PFSK-1 (cell line): ENCODE data around the gene ATP5F1D.

Source experiments
- FOXP2 ChIP-seq: optimal IDR thresholded peaks from 2 replicates; pipeline ENCODE3; 2011; ENCODE audit warnings: borderline replicate concordance, control low read depth, inconsistent platforms; ENCODE audit not compliant: insufficient read depth; ENCODE audit errors: extremely low read length, extremely low read depth
- POLR2AphosphoS5 ChIP-seq: IDR thresholded peaks from 2 replicates; pipeline ENCODE4 v1.6.1; 2012; ENCODE audit warnings: low read depth, mild to moderate bottlenecking, control low read depth, low read length, moderate library complexity
- SIN3A ChIP-seq: IDR thresholded peaks from 2 replicates; pipeline ENCODE4 v1.6.1; 2012; ENCODE audit warnings: mild to moderate bottlenecking, low read length, moderate library complexity, borderline replicate concordance; ENCODE audit not compliant: insufficient read depth
- TAF1 ChIP-seq: IDR thresholded peaks from 2 replicates; pipeline ENCODE4 v1.6.1; 2012; ENCODE audit warnings: low read length, control low read depth, borderline replicate concordance; ENCODE audit not compliant: insufficient read depth
- TF ChIP-seq, protein P1 (sequence below), 2 experiments: IDR thresholded peaks; 2 replicates each; pipeline versions ENCODE4 v1.6.1 to v1.8.0; 2011 to 2012; ENCODE audit warnings: low read depth in 2 of 2, low read length in 2 of 2, control low read depth in 1 of 2, inconsistent platforms in 1 of 2, mild to moderate bottlenecking in 1 of 2, moderate library complexity in 1 of 2; ENCODE audit not compliant: insufficient read depth in 1 of 2

Gene ATP5F1D

DNA sequence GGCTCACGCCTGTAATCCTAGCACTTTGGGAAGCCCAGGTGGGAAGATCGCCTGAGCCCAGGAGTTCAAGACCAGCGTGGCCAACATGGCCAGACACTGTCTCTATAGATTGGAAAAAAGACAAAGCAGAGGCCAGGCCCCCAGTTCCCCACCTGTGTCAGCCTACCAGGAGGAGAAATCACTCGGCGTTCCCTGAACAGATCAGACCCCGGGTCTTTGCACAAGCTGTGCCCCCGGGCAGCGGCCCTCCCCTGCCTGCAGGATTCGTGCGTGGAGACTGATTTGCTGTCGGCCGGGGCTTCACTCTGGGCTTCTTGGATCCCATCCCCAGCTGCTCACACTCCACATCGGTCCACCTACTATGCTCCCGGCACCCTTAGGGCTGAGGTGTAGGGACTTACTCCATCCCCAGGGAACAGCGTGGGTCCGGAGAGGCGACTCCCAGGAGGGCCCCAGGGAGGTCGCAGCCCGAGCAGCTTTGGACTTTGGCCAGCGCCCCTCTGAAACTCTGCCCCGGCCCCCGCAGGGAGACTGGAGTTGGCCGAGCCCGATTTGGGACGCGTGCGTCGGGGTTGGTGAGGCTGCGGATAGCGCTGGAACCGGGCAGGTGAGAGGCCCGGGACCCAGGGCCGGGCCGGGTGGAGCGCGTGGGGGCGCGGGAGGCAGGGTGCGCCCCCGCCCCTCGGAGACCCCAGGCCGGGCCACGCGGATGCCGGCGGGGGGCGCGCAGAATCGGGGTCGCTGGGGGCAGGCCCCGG lies 43.6 kb downstream of the ATP5F1D start:
- TF ChIP-seq SIN3A (no peak), FOXP2 (no peak)

DNA sequence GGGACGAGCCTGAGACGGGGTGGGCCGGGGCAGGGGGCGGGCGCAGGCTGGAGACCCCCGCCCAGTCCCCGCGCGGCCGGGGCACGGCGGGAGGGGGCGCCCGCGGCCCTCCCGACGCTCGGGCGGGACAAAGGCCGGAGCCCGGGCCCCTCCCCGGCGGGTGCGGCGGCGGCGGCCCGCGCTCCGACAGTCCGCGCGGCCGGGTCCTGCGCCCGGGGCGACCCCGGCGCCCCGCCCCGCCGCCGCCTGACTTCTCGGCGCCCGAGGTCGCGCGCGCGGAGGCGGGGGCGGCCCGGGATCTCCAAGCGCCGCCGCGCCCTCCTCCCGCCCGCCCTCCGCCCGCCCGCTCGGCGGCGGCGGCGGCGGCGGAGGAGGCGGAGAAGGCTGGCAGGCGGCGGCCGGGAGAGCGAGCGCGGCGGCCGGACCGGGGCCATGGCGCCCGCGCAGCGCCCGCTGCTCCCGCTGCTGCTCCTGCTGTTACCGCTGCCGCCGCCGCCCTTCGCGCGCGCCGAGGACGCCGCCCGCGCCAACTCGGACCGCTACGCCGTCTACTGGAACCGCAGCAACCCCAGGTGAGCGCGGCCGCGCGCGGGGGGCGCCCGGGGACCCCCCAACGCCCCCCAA lies 44.3 kb downstream of the ATP5F1D start, which contains the start of gene EFNA2:
EFNA2 (plus strand) TSS at position 137 of the 624 bp plus-strand sequence; CDS start at position 433, 296 bp downstream.
- TF ChIP-seq, protein P1, sequence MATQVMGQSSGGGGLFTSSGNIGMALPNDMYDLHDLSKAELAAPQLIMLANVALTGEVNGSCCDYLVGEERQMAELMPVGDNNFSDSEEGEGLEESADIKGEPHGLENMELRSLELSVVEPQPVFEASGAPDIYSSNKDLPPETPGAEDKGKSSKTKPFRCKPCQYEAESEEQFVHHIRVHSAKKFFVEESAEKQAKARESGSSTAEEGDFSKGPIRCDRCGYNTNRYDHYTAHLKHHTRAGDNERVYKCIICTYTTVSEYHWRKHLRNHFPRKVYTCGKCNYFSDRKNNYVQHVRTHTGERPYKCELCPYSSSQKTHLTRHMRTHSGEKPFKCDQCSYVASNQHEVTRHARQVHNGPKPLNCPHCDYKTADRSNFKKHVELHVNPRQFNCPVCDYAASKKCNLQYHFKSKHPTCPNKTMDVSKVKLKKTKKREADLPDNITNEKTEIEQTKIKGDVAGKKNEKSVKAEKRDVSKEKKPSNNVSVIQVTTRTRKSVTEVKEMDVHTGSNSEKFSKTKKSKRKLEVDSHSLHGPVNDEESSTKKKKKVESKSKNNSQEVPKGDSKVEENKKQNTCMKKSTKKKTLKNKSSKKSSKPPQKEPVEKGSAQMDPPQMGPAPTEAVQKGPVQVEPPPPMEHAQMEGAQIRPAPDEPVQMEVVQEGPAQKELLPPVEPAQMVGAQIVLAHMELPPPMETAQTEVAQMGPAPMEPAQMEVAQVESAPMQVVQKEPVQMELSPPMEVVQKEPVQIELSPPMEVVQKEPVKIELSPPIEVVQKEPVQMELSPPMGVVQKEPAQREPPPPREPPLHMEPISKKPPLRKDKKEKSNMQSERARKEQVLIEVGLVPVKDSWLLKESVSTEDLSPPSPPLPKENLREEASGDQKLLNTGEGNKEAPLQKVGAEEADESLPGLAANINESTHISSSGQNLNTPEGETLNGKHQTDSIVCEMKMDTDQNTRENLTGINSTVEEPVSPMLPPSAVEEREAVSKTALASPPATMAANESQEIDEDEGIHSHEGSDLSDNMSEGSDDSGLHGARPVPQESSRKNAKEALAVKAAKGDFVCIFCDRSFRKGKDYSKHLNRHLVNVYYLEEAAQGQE (IDR thresholded peaks at IDR 0.05; ENCODE audit: insufficient read depth in 1 of 2, low read depth in 2 of 2, low read length in 2 of 2) = no peak
- TF ChIP-seq FOXP2 (no peak), SIN3A (no peak), TAF1 (no peak), POLR2AphosphoS5 (no peak)

DNA sequence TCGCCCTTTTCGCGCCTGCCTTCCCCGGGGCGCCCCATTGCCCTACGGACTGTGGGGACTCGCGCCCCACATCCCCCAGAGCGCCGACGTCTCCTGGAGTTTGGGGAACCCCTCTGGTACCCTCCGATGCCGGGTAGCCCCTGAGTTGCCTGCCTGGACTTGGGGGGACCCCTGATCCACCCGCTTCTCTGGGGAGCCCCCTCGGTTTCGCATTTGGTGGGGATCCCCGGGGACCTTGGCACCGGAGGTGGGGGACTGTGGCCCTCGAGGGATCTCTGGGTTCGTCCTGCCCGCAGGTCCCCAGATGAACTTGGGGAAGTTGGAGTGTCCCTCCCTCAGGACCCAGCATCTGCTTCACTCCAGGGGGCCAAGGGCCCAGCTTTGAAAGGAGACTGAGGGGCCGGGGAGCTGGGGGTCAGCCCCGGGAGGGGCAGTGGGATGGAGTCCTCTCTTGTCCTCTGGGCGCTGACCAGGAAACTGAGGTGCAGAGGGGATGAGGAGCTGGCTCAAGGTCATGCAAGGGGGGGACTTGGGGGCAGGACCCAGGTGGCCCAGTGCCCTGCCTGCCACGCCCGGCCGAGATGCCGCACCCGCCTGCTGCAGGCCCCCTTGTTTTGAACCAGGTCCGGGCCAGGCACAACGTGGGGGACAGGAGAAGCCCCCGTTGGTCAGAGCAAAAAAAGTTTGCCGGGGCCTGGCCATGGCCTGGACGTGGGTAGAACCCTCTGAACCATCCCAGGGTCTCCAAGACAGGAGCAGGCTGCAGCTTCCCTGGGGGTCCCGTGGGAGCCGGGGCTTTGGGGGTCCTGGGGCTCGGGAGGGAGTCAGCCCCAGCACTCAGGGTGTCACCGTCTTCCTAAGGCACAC lies 45.2 kb downstream of the ATP5F1D start:
- no peak for TF ChIP-seq SIN3A
- TF ChIP-seq, protein P1 (IDR thresholded peaks at IDR 0.05; ENCODE audit: insufficient read depth in 1 of 2, low read depth in 2 of 2, low read length in 2 of 2) = no peak
- no peak for TF ChIP-seq TAF1
- TF ChIP-seq FOXP2 = no peak
- no peak for TF ChIP-seq POLR2AphosphoS5

DNA sequence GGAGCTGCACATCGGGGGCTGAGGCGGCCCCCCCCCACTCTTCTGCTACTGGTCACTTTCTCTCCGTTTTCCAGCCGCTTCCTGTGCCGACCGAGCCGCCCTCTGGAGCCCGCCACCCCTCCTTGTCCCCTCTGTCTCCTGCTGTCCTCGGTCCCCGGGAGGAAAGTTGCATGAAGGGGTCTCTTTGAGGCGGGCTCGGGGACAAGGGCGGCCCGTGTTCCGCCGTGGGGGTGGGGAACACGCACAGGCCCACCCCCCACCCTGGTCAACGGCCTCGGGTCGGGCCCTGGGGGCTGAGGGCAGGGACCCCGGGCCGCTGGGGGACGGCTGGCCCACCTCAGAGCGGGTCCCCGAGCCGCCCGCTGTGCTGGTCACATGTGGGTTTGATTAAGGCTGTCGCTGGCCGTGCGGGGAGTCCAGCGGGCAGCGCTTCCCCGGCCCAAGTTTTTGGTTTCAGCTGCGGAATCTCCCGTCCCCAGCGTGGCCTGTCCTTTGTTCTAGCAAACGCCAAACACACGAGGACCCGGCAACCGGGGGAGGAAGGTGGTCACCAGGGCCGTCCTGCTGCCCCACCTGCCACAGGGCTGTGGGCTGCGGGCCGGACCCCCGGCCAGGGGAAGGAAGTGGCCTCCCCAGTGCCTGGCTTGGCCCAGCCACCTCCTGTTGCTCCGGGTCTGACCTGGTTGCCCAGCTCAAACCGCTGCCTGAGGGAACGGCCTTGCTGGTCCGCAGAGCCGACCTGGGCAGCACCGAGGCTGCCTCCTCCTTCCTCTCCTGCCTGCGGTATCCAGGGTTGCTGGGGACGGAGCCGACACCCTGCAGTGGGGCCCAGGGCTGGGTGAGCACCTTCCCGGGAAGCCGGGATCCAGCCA lies 46.0 kb downstream of the ATP5F1D start:
- TF ChIP-seq POLR2AphosphoS5 = no peak
- TF ChIP-seq FOXP2 = peak; percentile 10

DNA sequence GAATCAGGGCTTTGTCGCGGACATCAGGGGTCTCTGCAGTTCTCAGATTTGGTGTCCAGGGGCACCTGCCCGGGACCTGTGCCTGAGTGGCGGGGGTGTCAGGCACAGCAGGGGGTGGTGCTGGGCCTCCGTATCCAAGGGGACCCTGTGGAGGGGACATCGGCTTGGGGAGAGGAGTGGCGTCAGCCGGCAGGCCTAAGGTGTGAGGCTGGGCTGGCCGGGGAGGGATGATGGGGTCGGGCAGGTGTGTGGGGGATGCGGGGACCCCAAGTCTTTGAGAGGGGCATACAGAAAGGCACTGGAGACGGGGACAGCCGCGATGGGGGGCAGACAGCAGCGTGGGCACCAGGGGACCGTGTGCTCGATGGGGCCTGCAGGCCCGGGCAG lies 46.7 kb downstream of the ATP5F1D start:
- TF ChIP-seq POLR2AphosphoS5 = no peak
- TF ChIP-seq FOXP2 = no peak
- TF ChIP-seq SIN3A = no peak
- TF ChIP-seq TAF1 = no peak
- TF ChIP-seq, protein P1 (IDR thresholded peaks at IDR 0.05; ENCODE audit: insufficient read depth in 1 of 2, low read depth in 2 of 2, low read length in 2 of 2) = no peak
